Esophagus squamous epithelium (tissue), 4 donors: Measurements from ENCODE around the gene PIGL.

Experiments used
- POLR2A ChIP-seq, 4 donors: fragments of 450-650 bp; IDR thresholded peaks; one replicate each; pipeline ENCODE4 v1.6.1; 2017; ENCODE audit warnings: antibody characterized with exemption in 4 of 4, mild to moderate bottlenecking in 4 of 4, moderate library complexity in 3 of 4
- TF ChIP-seq, protein P1 (sequence below), 6 experiments: fragments of 450-650 bp in 4 of 6; fragments of 200-600 bp in 2 of 6; sonication (generic) in 2 of 6; IDR thresholded peaks; one replicate each; pipeline ENCODE4 v1.5.1; 2016 to 2019; ENCODE audit warnings: antibody characterized with exemption in 6 of 6, mild to moderate bottlenecking in 4 of 6, moderate library complexity in 4 of 6

DNA sequence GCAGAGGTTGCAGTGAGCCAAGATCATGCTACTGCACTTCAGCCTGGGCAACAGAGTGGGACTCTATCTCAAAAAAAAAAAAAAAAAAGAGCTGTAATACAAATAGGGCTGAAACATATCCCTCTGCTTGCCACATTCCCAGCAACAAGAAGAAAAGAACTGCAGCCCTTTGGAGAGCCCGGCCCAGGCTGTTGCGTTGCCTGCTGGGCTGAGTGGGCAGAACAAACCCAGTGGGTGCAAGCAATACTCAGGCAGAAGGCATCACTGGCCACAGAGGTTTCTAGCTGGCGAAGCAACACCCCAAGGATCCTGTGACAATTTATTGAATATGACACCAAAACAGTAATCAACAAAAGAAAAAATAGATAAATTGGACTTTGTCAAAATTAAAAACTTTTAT, 44.0 kb downstream of the PIGL start:
- TF ChIP-seq, protein P1, sequence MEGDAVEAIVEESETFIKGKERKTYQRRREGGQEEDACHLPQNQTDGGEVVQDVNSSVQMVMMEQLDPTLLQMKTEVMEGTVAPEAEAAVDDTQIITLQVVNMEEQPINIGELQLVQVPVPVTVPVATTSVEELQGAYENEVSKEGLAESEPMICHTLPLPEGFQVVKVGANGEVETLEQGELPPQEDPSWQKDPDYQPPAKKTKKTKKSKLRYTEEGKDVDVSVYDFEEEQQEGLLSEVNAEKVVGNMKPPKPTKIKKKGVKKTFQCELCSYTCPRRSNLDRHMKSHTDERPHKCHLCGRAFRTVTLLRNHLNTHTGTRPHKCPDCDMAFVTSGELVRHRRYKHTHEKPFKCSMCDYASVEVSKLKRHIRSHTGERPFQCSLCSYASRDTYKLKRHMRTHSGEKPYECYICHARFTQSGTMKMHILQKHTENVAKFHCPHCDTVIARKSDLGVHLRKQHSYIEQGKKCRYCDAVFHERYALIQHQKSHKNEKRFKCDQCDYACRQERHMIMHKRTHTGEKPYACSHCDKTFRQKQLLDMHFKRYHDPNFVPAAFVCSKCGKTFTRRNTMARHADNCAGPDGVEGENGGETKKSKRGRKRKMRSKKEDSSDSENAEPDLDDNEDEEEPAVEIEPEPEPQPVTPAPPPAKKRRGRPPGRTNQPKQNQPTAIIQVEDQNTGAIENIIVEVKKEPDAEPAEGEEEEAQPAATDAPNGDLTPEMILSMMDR (IDR thresholded peaks at IDR 0.05) = no peak
- no peak for TF ChIP-seq POLR2A (IDR thresholded peaks at IDR 0.05)
